ENCODE data around the gene HMGCS1.
"Not testable (repeated sequence)": the region's sequence is repeated elsewhere in the genome, so short reads cannot be mapped to it uniquely, and the experiment has no call there.

HMGCS1 gene
- 135 reads per million, percentile 87 among the genes with 10 or more reads in this experiment for total RNA-seq

DNA sequence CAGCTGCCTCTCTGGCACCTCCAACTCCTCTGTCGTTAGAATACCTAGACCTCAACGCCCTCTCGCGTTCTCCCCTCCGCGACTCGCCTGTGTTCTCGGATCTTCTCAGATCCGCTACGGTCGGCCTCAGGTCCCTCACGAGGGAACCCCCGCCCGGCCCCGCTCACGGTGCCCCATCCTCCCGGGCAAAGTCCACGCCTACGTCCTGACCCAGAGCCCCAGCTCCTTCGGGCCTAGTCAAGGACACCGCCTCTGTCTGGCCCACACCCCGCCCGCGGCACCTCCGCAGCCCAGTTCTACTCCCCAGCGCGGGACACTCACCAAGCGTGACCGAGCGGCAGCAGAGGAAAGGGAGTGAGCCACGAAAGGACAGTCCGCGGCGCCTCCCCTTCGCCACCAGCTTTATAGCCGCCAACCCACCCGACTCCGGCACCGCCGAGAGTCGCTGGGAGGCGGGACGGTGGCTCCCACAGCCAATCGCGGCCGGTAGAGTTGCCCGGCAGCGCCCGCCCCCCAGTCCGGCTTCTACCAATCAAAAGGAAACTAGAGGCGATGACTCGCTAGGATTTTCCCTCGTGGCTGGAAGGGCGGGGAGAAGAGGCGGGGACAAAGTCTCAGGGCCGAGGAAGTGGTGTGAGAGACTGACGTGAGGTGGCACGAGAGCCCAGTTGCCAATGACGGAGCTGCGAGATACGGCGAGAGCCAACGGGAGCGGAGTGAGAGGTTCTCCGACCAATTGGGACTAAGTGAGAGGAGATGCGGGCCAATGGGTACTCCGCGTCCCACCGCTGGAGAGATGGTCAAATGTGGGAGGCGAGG lies at the start of gene HMGCS1:
Gene HMGCS1 (minus strand): TSS at position 378 of the 819 bp plus-strand sequence. CDS start 14,447 bp downstream, outside the sequence.
- peak; percentile 97 for DNase-seq

DNA sequence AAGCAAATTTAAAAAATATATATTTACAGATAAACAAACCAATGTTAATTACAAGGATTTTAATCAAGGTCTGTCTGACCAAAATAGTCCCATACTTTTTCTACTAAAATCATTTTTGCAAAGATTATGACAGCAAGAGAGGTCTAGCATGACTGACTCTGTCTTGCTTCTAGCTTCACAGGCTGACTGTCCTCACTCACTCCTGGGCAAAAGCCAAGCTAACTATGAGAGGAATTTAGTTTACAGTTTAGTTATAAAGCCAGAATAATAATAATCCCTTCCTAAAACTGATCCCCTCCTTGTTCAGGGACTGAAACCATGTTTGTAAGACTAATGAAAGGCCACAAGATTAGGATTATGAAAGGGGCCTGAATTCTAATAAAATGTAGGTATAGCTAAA lies 45.5 kb upstream of the HMGCS1 start:
- DNase-seq = no peak

DNA sequence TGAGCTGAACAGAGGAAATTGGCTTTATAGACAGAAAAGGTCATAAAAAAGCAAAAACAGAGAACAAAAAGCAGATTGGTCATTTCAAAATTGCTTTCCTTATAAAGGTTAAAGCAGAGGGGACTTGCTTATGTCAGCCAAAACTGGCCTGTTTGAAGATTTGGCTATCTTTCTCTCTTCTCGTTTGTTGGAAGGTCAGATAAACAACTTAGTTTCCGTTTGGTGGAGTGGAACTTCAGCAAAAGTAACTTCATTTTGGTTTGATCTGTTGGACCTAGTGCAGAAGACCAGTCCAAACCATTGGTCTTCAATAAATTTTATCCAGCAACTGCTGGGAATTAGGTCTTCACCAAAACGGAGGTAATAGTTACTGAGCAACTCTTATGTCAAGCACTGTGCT lies 45.1 kb upstream of the HMGCS1 start:
- no peak for DNase-seq

DNA sequence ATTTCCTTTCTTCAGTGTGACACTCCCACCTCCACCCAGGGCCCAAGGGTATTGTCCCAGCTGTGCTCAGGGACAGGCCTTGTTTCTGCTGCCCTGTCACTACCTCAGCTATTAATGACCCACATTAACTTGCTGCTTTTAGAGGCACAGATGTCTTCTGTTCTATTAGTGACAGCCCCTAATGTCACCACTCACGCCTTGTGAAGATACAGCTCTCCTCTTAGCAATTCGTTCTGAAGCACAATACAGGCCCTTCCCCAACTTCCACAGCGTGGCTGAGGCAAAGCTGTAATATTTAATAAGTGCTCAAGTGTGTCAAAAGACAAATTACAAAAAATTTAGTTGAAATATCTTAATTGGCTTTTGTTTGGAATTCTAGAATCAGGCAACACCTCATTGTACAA lies 44.7 kb upstream of the HMGCS1 start:
- no peak for DNase-seq

DNA sequence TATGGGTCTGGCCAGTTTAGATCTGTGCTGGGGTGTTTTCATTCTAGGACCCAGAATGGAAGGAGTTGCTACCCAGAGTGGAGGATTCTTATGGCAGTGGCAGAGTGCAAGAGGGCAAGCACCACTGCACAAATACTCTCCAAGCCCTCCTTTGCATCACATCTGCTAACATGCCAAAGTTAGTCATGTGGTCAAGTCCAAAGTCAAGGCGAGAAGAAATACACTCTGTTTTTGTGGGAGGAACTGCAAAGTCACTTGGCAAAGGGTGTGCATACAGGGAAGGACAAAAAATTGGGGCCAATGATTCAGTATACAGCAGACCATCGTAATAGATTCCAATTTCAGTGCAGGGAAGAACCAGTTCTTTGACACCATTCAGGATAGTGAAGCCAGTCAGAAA lies 43.9 kb upstream of the HMGCS1 start:
- DNase-seq = no peak

DNA sequence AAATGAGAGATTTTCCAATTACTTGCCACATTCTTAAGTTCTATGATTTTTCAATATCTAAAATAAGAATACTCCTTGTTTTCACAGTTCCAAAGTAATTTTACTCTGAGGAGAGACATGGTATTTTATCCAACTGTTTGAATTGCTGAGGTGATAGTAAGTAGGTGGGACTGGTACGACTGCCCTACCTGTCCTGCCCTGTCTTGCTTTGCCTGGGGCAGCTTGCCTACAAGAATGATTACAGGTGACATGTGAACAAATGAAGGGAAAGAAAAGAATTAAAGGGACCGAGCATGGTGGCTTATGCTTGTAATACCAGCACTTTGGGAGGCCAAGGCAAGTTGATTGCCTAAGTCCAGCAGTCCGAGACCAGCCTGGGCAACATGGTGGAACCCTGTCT lies 41.6 kb upstream of the HMGCS1 start:
- DNase-seq = no peak

DNA sequence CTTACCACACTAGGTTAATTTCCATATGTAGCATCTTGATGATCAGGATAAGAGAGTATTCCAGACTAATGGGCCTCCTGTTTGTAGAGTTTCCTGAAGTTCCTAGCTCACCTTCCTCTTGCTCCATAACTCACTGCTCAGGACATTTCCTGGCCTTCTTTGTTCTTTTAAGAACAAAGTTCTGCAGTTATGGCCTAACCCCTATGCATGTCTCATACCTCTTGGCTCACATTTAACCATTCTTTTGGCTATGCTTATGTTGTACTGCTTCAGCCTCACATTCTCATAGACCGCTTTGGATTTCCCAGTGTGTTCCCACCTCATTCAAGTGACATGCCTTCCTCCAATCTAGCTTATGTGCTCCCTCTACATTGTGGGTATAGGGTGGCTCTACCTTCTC lies 40.5 kb upstream of the HMGCS1 start:
- DNase-seq = no peak

DNA sequence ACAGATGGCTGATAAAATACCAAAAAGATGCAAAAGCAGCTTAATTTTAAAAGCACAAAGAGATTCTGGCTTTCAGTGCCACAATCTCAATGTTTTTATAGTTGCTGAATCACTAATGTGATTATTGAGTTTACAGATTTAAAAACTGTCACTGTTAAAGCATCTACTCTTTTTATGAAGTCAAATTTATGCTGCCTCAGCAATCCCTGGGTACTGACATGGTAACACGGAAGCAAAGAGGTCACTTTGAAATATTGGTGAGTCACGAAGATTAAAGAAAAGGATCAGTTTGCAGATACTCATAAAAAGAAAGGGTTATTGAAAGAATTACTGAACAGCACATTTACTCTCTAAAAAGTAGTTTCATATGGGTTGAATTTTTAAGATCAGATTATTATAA lies 39.7 kb upstream of the HMGCS1 start:
- DNase-seq = no peak

DNA sequence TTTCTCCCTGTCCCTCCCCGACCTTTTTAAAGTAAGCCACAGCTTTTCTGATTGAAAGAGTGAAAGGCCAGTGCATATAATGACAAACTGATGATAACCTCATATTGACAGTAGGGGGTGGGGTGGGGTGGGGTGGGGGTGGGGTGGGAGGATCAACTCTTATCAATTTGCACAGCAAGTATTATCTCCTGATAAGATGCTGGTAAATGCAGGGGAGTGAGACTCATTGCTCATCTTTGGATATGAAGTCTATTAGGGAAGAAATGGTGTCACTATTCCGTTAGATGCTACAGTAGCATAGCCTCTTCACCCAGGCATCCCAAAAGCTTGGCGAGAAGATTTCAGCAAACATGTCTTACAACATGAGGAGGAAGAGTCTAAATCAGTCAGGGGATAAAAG lies 38.9 kb upstream of the HMGCS1 start:
- DNase-seq = no peak

DNA sequence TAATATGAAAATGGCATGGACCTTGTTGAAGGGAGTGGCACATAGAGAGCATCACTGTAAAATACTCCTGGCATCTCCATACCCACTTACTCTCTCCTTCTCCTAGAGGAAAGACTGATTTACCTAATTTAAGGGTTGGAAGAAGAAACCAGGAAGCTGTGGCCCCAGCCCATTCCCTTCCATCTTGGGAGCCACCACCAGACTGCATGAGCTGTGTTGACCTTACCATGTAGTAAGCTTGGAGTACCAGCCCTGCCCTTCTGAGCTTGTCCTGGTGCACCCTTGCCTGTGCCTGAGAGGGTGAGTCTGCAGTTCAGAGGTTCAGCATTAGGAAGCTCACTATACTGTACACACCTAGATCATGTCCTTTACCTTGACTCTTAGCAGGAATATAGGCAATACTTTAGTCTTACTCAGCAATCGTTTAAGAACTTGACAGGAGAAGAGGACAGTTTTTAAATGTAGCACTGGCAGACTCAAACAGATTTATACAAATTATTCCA lies 35.7 kb upstream of the HMGCS1 start:
- DNase-seq = no peak

DNA sequence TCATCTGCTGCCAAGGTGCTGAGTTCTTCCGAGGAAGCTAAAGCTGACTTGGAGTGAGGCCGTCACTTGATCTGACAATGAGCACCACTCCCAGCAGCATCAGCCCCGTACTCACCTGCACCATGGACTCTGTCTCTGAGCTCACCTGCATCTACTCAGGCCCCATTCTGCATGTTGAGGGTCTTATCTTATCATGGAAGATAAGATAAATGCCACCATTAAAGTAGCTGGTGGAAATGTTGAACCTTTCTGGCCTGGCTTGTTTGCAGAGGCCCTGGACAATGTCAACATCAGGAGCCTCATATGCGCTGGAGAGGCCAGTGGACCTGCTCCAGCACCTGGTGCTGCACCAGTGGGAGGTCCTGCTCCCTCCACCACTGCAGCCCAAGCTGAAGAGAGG lies 35.0 kb upstream of the HMGCS1 start:
- no peak for DNase-seq

DNA sequence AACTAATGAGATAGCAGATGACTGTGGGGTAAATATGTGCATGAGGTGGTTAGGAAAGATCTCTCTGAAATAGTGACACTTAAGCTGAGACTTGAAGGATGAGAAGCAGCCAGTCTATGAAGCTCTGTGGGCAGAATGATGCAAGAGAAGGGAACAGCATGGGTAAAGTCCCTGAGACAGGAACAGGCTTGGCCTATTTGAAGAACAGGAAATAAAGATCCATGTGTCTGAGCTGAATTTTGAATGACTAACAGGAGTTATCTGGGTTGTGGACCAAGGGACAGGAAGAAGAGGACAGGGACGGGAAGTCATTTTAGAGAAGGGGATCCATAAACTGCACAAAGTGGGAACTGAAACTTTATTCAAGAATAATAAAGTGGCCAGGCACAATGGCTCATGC lies 25.6 kb upstream of the HMGCS1 start:
- DNase-seq = no peak

DNA sequence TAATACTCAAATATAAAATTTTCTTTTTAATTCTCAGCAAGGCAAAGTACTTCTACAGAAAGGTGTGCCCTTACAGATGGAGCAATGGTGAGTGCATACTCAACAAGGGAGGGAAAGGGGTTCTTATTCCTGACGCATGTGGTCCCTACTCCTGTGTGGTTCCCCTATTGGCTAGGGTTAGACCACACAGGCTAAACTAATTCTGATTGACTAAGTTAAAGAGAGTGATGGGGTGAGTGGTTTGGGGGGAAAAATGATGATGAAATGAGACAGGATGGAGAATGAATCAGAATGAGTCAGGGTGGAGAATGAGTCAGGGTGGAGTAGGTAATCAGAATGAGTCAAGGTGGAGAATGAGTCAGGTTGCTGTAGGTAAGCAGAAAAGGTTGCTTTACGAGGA lies 22.9 kb upstream of the HMGCS1 start:
- DNase-seq = no peak

DNA sequence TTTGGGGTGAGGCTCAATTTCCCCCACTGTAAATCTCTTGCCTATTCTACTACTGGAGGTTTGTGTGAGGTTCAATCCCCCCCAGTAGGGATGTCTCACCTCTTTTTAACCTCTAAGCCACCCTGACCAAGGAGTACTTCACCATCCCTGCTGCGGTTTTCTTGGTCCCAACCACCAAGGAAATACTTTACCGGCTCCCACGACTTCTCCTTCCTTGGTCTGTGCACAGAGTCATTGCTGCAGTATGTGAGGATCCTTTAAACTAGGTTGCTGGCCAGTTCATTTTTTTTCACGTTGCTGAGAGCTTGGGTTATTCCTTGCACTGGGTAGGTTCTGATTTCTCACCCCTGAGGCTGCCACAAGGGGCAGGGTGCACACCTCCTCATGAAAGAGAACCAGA lies 22.5 kb upstream of the HMGCS1 start:
- DNase-seq = no peak

DNA sequence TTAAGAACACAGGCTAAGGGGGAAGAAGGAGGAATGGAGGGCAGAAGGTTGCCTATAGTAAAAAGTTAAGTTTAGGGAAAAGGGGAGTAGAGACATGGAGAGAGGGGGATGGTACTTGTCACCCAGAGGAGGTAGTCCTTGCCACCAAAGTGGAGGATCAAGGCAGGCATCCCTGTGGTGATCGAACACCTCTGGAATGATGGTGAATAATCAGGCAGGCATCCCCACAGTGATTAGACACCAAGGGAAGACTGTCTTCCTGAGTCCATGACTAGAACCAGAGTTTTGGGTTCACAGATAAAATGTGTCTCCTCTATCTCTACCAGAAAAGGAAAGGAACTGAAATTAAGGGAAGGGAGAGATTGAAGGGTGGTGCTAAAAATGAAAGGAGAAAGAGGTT lies 19.2 kb upstream of the HMGCS1 start:
- no peak for DNase-seq

DNA sequence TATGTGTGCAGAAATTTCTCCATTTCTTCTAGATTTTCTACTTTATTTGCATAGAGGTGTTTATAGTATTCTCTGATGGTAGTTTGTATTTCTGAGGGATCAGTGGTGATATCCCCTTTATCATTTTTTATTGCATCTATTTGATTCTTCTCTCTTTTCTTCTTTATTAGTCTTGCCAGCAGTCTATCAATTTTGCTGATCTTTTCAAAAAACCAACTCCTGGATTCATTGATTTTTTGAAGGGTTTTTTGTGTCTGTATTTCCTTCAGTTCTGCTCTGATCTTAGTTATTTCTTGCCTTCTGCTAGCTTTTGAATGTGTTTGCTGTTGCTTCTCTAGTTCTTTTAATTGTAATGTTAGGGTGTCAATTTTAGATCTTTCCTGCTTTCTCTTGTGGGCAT lies 12.4 kb upstream of the HMGCS1 start:
- not testable (repeated sequence) for DNase-seq

DNA sequence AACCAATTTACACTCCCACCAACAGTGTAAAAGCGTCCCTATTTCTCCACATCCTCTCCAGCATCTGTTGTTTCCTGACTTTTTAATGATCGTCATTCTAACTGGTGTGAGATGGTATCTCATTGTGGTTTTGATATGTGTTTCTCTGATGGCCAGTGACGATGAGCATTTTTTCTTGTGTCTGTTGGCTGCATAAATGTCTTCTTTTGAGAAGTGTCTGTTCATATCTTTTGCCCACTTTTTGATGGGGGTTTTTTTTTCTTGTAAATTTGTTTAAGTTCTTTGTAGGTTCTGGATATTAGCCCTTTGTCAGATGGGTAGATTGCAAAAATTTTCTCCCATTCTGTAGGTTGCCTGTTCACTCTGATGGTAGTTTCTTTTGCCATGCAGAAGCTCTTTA lies 10.3 kb upstream of the HMGCS1 start:
- DNase-seq = not testable (repeated sequence)

DNA sequence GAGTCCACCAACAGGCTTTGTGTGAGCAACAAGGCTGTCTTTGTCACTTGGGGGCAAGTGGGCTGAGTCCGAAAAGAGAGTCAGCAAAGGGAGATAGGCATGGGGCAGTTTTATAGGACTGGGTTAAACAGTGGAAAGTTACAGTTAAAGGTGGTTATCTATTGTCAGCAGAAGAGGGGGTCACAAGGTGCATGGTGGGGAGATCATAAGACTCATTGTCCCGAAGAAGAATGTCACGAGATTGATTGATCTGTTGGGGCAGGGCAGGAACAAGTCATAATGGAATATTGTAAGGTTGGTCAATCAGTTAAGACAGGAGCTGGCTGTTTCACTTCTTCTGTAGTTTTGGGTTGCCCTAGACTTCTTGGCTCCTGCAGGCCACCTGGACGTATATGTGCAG lies 7.6 kb upstream of the HMGCS1 start:
- DNase-seq = no peak

DNA sequence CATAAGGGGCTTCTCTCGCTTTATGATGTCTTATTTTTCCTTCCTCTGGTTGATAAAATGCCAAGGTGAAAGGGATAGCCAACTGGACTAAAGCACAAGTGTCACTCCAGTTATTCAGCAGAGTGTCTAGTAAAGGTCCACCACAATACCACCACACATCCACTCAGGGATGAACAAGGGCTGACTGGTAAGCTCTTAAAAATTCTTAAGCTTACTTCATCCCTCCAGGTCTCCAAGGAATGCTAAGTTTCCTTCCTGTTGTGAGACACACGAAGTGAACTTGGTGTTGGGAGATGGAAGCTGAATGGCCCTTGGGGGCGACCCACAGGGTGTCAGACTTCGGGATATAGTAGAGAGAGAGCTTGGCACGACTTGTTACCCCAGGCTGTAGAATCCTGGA lies 3.2 kb upstream of the HMGCS1 start:
- no peak for DNase-seq

DNA sequence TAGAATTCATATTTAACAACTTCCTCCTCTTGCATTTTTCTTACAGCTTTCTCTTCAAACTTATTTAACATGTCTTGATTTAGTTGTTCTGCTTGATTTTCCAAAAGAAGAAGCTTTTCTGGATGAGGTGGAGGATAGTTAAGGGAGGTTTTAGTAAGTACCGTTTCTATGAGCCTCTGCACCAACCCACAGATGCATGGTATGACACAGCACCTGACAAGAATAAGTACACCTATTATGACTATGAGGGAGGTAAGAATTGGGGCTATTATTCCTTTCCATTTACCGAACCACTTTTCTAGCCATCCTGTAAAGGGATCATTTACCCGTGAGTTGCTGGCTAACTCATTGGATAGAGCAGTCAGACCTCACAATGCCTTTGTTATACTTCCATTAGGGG lies 2.5 kb upstream of the HMGCS1 start:
- no peak for DNase-seq

DNA sequence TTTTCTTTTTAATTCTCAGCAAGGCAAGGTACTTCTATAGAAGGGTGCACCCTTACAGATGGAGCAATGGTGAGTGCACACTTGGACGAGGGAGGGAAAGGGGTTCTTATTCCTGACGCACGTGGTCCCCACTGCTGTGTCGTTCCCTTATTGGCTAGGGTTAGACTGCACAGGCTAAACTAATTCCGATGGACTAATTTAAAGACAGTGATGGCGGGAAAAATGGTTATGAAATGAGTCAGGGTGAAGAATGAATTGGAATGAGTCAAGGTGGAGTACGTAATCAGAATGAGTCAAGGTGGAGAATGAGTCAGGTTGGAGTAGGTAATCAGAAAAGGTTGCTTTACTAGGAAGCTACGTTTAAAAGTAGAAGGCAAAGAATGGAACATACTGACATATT lies 2.1 kb upstream of the HMGCS1 start:
- no peak for DNase-seq

DNA sequence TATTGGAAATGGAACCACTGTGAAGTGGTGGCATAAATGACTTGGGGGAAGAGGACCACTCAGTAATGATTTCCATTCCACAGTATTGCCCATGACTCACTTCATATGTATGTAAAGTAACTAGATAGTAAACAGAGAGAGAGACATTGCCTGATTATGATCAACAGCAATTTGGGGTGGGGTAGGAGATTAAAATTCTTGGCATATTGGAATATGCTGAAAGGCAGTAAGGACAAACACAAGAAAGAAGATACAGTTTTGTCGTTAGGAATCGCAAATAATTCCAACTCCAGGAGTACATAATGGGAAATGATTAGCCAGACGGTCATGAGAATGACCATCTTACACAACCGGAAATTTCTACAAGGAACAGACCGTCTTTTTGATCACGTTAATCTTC lies 1.5 kb upstream of the HMGCS1 start:
- DNase-seq = no peak

DNA sequence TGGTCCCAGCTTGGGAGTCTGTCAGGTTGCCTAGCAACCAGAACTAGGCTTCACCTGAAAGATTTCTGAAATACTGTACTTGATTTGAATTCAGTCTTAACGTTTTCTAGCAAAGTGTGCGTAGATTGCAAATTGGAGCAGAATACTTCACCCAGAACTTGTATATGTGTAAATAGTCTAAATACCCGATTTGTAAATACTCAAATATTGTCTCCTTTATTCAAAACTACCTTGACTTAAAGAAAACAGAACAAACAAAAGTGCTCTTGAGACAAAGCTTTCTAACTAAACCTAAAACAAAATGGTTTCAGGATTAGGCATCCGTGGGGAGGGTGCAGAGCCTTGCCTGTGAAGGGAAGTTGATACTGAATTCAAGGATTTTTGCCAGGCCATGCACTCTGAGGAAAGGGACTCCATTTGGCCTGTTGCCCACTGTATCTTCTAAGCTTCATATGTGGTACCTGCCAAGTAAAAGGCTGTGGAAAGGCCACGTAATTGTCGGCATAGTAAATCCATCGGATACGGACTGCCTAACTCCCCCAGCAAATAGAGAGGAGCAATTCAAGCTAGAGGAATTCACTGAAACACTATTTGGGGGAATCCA lies 744 bp upstream of the HMGCS1 start:
- DNase-seq = no peak

DNA sequence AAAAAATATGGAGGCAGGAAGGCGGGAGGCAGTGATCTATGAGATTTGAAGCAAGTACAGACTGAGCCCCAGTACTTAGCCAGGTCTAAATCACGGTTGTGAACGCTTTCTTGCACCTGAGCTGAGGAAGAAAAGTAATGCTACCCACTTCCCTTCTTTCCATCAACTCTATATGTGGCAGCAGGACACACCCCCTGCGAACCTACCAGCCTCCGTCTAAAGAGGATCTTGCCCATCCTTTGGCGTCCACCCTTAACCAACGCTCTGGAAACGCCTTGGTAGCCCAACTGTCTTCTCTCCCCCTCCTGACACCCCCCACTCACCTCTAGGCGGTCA lies 545 bp downstream of the HMGCS1 start:
- no peak for DNase-seq
